ENCODE results near the gene EFHC1.
A peak's percentile ranks its signal among the peaks of the same experiment; 100 is the strongest.

The EFHC1 gene

GRCh38 chr6:52508261-52508739, 88.2 kb downstream of the EFHC1 start:
- Histone ChIP-seq H3K27me3 (no peaks in the 10 kb centered on the region), H3K9me3 (no peaks in the 10 kb centered on the region), H3K4me1 (peaks cover 29% of the 10 kb centered on the region), H3K36me3 (peaks cover 12% of the 10 kb centered on the region), H3K4me3 (ENCODE audit: low read depth, low read length) (no peak overlapping the region)
- DNase-seq = no peak
- no peak for TF ChIP-seq CTCF (IDR thresholded peaks at IDR 0.05; ENCODE audit: low read depth, low read length)

GRCh38 chr6:52509281-52510212, 89.4 kb downstream of the EFHC1 start:
- peaks cover 12% of the 10 kb centered on the region for H3K36me3 ChIP-seq
- peaks cover 20% of the 10 kb centered on the region for H3K4me1 ChIP-seq
- no peaks in the 10 kb centered on the region for H3K9me3 ChIP-seq
- H3K27me3 ChIP-seq = no peaks in the 10 kb centered on the region
- DNase-seq = no peak
- no peak overlapping the region for H3K4me3 ChIP-seq (ENCODE audit: low read depth, low read length)
- TF ChIP-seq CTCF (IDR thresholded peaks at IDR 0.05; ENCODE audit: low read depth, low read length) = no peak

GRCh38 chr6:52510213-52510562, 90.0 kb downstream of the EFHC1 start:
- Histone ChIP-seq H3K36me3 (peaks cover 12% of the 10 kb centered on the region), H3K9me3 (no peaks in the 10 kb centered on the region), H3K27me3 (no peaks in the 10 kb centered on the region), H3K4me1 (peaks cover 14% of the 10 kb centered on the region), H3K4me3 (ENCODE audit: low read depth, low read length) (no peak overlapping the region)
- no peak for TF ChIP-seq CTCF (IDR thresholded peaks at IDR 0.05; ENCODE audit: low read depth, low read length)
- no peak for DNase-seq

GRCh38 chr6:52511163-52511562, 91.0 kb downstream of the EFHC1 start:
- Histone ChIP-seq H3K4me1 (peaks cover 12% of the 10 kb centered on the region), H3K36me3 (peaks cover 12% of the 10 kb centered on the region), H3K27me3 (no peaks in the 10 kb centered on the region), H3K9me3 (no peaks in the 10 kb centered on the region), H3K4me3 (ENCODE audit: low read depth, low read length) (no peak overlapping the region)
- no peak for DNase-seq
- TF ChIP-seq CTCF (IDR thresholded peaks at IDR 0.05; ENCODE audit: low read depth, low read length) = no peak

- DNase-seq = no peak
- Histone ChIP-seq H3K9me3 (no peaks in the 10 kb centered on the region), H3K4me1 (peaks cover 12% of the 10 kb centered on the region), H3K36me3 (peaks cover 12% of the 10 kb centered on the region), H3K4me3 (ENCODE audit: low read depth, low read length) (no peak overlapping the region), H3K27me3 (no peaks in the 10 kb centered on the region)
- no peak for TF ChIP-seq CTCF (IDR thresholded peaks at IDR 0.05; ENCODE audit: low read depth, low read length)
These were observed 91.5 kb downstream of the EFHC1 start for GRCh38 chr6:52511572-52512151.

- Histone ChIP-seq H3K4me1 (peaks cover 12% of the 10 kb centered on the region), H3K27me3 (no peaks in the 10 kb centered on the region), H3K9me3 (no peaks in the 10 kb centered on the region), H3K36me3 (peaks cover 12% of the 10 kb centered on the region), H3K4me3 (ENCODE audit: low read depth, low read length) (no peak overlapping the region)
- TF ChIP-seq CTCF (IDR thresholded peaks at IDR 0.05; ENCODE audit: low read depth, low read length) = no peak
- DNase-seq = peak; percentile 47
These were observed 92.1 kb downstream of the EFHC1 start for GRCh38 chr6:52512199-52512598.

Data from BE2C (cell line).